ENCODE measurements around the gene DAND5. TPM values are rescaled to one million over a fixed set of nuclear protein-coding genes. Genes with fewer than 3 reads are reported as not detected.

Gene DAND5
- total and polyA plus RNA-seq, 10 donors = not detected

GRCh38 chr19:13001166-13001501 is 31.8 kb downstream of the DAND5 start:
- TF ChIP-seq POLR2A (IDR thresholded peaks at IDR 0.05) (no peak), CTCF (IDR thresholded peaks at IDR 0.05 in 8 of 11, conservative IDR thresholded peaks at IDR 0.05 in 3 of 11) (no peak), POLR2AphosphoS5 (IDR thresholded peaks at IDR 0.05) (no peak)
- WGBS, 5 donors = 85 to 98% (median 89%) methylated on average over 12 to 19 of the region's 19 CpGs
- peaks cover 0 to 13% (median 4%) of the 10 kb centered on the region in 7 donors for H3K27me3 ChIP-seq (replicated peaks in 1 of 7)
- DNase-seq = no peak
- H3K27ac ChIP-seq = no peak overlapping the region
- H3K4me3 ChIP-seq = no peak overlapping the region
- intact Hi-C loops (cut with DNase I; ENCODE audit: low total_unique reads) = no loop called here
- peaks cover 0 to 26% (median 16%) of the 10 kb centered on the region in 6 donors for H3K4me1 ChIP-seq
- peaks cover 0 to 12% (median 0%) of the 10 kb centered on the region in 6 donors for H3K36me3 ChIP-seq
- no peaks in the 10 kb centered on the region for H3K9me3 ChIP-seq

GRCh38 chr19:13001502-13002165 is 32.3 kb downstream of the DAND5 start:
- 69 to 91% (median 86%) methylated on average over 31 to 41 of the region's 41 CpGs for WGBS, 5 donors
- H3K4me1 ChIP-seq = peaks cover 0 to 21% (median 11%) of the 10 kb centered on the region in 6 donors

GRCh38 chr19:13002166-13002898 is 33.0 kb downstream of the DAND5 start:
- TF ChIP-seq POLR2A (IDR thresholded peaks at IDR 0.05) (no peak), CTCF (IDR thresholded peaks at IDR 0.05 in 8 of 11, conservative IDR thresholded peaks at IDR 0.05 in 3 of 11) (no peak), POLR2AphosphoS5 (IDR thresholded peaks at IDR 0.05) (no peak)
- no peaks in the 10 kb centered on the region for H3K9me3 ChIP-seq
- 72 to 84% (median 82%) methylated on average over 28 to 29 of the region's 29 CpGs for WGBS, 5 donors
- H3K4me1 ChIP-seq = peaks cover 0 to 14% (median 4%) of the 10 kb centered on the region in 6 donors
- intact Hi-C loops (cut with DNase I; ENCODE audit: low total_unique reads) = no loop called here
- H3K27me3 ChIP-seq (replicated peaks in 1 of 7) = peaks cover 0 to under 1% (median 0%) of the 10 kb centered on the region in 7 donors
- H3K27ac ChIP-seq = peak overlapping the region in 6 of 8 donors; percentile 40 to 68 (median 54)
- DNase-seq = no peak
- peaks cover 0 to 12% (median 0%) of the 10 kb centered on the region in 6 donors for H3K36me3 ChIP-seq
- no peak overlapping the region for H3K4me3 ChIP-seq

More at GRCh38 chr19:13001502-13002165, 32.3 kb downstream of the DAND5 start:
- Histone ChIP-seq H3K27ac (peak overlapping the region in 6 of 8 donors; percentile 40 to 68 (median 54)), H3K27me3 (replicated peaks in 1 of 7) (peaks cover 0 to 8% (median 0%) of the 10 kb centered on the region in 7 donors), H3K36me3 (peaks cover 0 to 12% (median 0%) of the 10 kb centered on the region in 6 donors), H3K9me3 (no peaks in the 10 kb centered on the region), H3K4me3 (no peak overlapping the region)
- TF ChIP-seq POLR2AphosphoS5 (IDR thresholded peaks at IDR 0.05) (no peak), POLR2A (IDR thresholded peaks at IDR 0.05) (no peak), CTCF (IDR thresholded peaks at IDR 0.05 in 8 of 11, conservative IDR thresholded peaks at IDR 0.05 in 3 of 11) (no peak)
- intact Hi-C loops (cut with DNase I; ENCODE audit: low total_unique reads) = no loop called here
- DNase-seq = no peak

GRCh38 chr19:13003081-13003480 is 33.7 kb downstream of the DAND5 start:
- no peak overlapping the region for H3K4me3 ChIP-seq

More at GRCh38 chr19:13003081-13003480, 33.7 kb downstream of the DAND5 start:
- WGBS, 5 donors = 83 to 92% (median 90%) methylated on average over 9 to 15 of the region's 15 CpGs
- intact Hi-C loops (cut with DNase I; ENCODE audit: low total_unique reads) = no loop called here
- DNase-seq = no peak
- H3K27ac ChIP-seq = no peak overlapping the region
- peaks cover 0 to 2% (median 0%) of the 10 kb centered on the region in 7 donors for H3K27me3 ChIP-seq (replicated peaks in 1 of 7)
- H3K9me3 ChIP-seq = no peaks in the 10 kb centered on the region
- peaks cover 0 to 12% (median 0%) of the 10 kb centered on the region in 6 donors for H3K36me3 ChIP-seq
- TF ChIP-seq CTCF (IDR thresholded peaks at IDR 0.05 in 8 of 11, conservative IDR thresholded peaks at IDR 0.05 in 3 of 11) (no peak), POLR2A (IDR thresholded peaks at IDR 0.05) (no peak), POLR2AphosphoS5 (IDR thresholded peaks at IDR 0.05) (no peak)
- H3K4me1 ChIP-seq = peaks cover 0 to 7% (median 0%) of the 10 kb centered on the region in 6 donors

Data from spleen (tissue), 11 donors.